Activated T-helper 17 cell treated with anti-CD3 and anti-CD28 coated beads, Interleukin-2, amount 50 U/mL, for 72 hours (primary cell): ENCODE data around the gene ARHGAP44. TPM values are rescaled to one million over a fixed set of nuclear protein-coding genes. Genes with fewer than 3 reads are reported as not detected.

Experiments
- ATAC-seq: fragments of 150-1000 bp; cut with Tn5 transposase; replicated peaks from 2 replicates; pipeline ENCODE4 v1.10.0; 2021; ENCODE audit warnings: mild to moderate bottlenecking, moderate library complexity
- H3K27ac Mint-ChIP-seq: one replicate; pipeline ENCODE4 v1.8.0; 2022; ENCODE audit warnings: mixed read lengths
- H3K27me3 Mint-ChIP-seq: one replicate; pipeline ENCODE4 v1.8.0; 2022; ENCODE audit warnings: mixed read lengths
- H3K36me3 Mint-ChIP-seq: one replicate; pipeline ENCODE4 v1.8.0; 2022; ENCODE audit warnings: low read depth, mild to moderate bottlenecking, mixed read lengths
- H3K4me1 Mint-ChIP-seq: one replicate; pipeline ENCODE4 v1.8.0; 2022; ENCODE audit warnings: mixed read lengths
- H3K4me3 Mint-ChIP-seq: one replicate; pipeline ENCODE4 v1.8.0; 2022; ENCODE audit warnings: mild to moderate bottlenecking, mixed read lengths
- H3K9me3 Mint-ChIP-seq: one replicate; pipeline ENCODE4 v1.8.0; 2022; ENCODE audit warnings: mixed read lengths
- total RNA-seq, 2 donors: library from RNA; stranded (reverse); gene quantifications; one replicate each; pipeline ENCODE4 v1.2.3, GENCODE V29; 2022

Gene ARHGAP44
- total RNA-seq, 2 donors from 2014 or later: 0.48 TPM; not detected in 1

GRCh38 chr17:12794919-12795532, 5.7 kb downstream of the ARHGAP44 start:
- no peaks in the 10 kb centered on the region for H3K36me3 Mint-ChIP-seq
- no peak overlapping the region for H3K27ac Mint-ChIP-seq
- H3K27me3 Mint-ChIP-seq: peaks cover 32% of the 10 kb centered on the region
- ATAC-seq: no peak
- H3K4me3 Mint-ChIP-seq: no peak overlapping the region
- peaks cover 11% of the 10 kb centered on the region for H3K9me3 Mint-ChIP-seq
- H3K4me1 Mint-ChIP-seq: no peaks in the 10 kb centered on the region

GRCh38 chr17:12800855-12801365, 11.6 kb downstream of the ARHGAP44 start:
- ATAC-seq: no peak
- H3K36me3 Mint-ChIP-seq: no peaks in the 10 kb centered on the region
- H3K27ac Mint-ChIP-seq: no peak overlapping the region

DNA sequence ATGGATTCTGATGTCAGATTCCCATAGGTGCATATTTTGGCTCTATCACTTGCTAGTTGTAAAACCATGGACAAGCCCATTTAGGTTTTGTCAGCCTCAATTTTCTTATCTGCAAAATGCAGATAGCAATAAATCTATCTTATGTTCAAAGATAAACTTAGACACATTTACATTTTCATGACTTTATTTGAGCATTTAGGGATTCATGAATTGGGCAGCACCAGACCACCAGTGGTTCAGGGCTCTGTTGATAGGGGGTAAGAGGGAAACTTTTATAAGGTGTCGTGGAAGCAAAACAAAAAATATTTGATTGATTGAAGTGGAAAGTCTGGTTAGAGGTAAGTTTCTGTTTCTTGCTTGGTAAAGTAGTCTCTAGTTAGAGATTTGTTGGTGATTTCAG, 17.3 kb downstream of the ARHGAP44 start:
- H3K27me3 Mint-ChIP-seq: peaks cover 9% of the 10 kb centered on the region
- H3K36me3 Mint-ChIP-seq: no peaks in the 10 kb centered on the region
- H3K27ac Mint-ChIP-seq: no peak overlapping the region
- no peak for ATAC-seq
- H3K4me1 Mint-ChIP-seq: no peaks in the 10 kb centered on the region
- peaks cover 15% of the 10 kb centered on the region for H3K9me3 Mint-ChIP-seq
- H3K4me3 Mint-ChIP-seq: no peak overlapping the region

More at GRCh38 chr17:12800855-12801365, 11.6 kb downstream of the ARHGAP44 start:
- no peaks in the 10 kb centered on the region for H3K4me1 Mint-ChIP-seq
- H3K27me3 Mint-ChIP-seq: peaks cover 12% of the 10 kb centered on the region
- H3K9me3 Mint-ChIP-seq: peaks cover 12% of the 10 kb centered on the region
- no peak overlapping the region for H3K4me3 Mint-ChIP-seq

GRCh38 chr17:12808723-12809122, 19.4 kb downstream of the ARHGAP44 start:
- Mint-ChIP-seq H3K27ac (no peak overlapping the region), H3K27me3 (peaks cover 3% of the 10 kb centered on the region), H3K9me3 (peaks cover 10% of the 10 kb centered on the region), H3K4me1 (no peaks in the 10 kb centered on the region), H3K36me3 (no peaks in the 10 kb centered on the region), H3K4me3 (no peak overlapping the region)
- ATAC-seq: no peak

- Mint-ChIP-seq H3K27me3 (no peaks in the 10 kb centered on the region), H3K36me3 (no peaks in the 10 kb centered on the region), H3K4me1 (no peaks in the 10 kb centered on the region), H3K9me3 (peaks cover 10% of the 10 kb centered on the region), H3K27ac (no peak overlapping the region), H3K4me3 (no peak overlapping the region)
- ATAC-seq: no peak
Observed at GRCh38 chr17:12812877-12813276, 23.6 kb downstream of the ARHGAP44 start.

- Mint-ChIP-seq H3K9me3 (peaks cover 10% of the 10 kb centered on the region), H3K27ac (no peak overlapping the region), H3K4me1 (no peaks in the 10 kb centered on the region), H3K27me3 (no peaks in the 10 kb centered on the region), H3K4me3 (no peak overlapping the region), H3K36me3 (no peaks in the 10 kb centered on the region)
- ATAC-seq: no peak
Observed at GRCh38 chr17:12813664-12814063, 24.4 kb downstream of the ARHGAP44 start.

- ATAC-seq: no peak
- H3K27ac Mint-ChIP-seq: no peak overlapping the region
- no peaks in the 10 kb centered on the region for H3K36me3 Mint-ChIP-seq
- no peak overlapping the region for H3K4me3 Mint-ChIP-seq
- H3K4me1 Mint-ChIP-seq: no peaks in the 10 kb centered on the region
- no peaks in the 10 kb centered on the region for H3K27me3 Mint-ChIP-seq
- H3K9me3 Mint-ChIP-seq: peaks cover 4% of the 10 kb centered on the region
Observed at GRCh38 chr17:12814718-12815117, 25.4 kb downstream of the ARHGAP44 start.

- H3K4me3 Mint-ChIP-seq: no peak overlapping the region
- H3K27me3 Mint-ChIP-seq: no peaks in the 10 kb centered on the region
- no peak overlapping the region for H3K27ac Mint-ChIP-seq
- ATAC-seq: no peak
- H3K9me3 Mint-ChIP-seq: peaks cover 4% of the 10 kb centered on the region
- H3K4me1 Mint-ChIP-seq: no peaks in the 10 kb centered on the region
- no peaks in the 10 kb centered on the region for H3K36me3 Mint-ChIP-seq
Observed at GRCh38 chr17:12815642-12816141, 26.4 kb downstream of the ARHGAP44 start.

DNA sequence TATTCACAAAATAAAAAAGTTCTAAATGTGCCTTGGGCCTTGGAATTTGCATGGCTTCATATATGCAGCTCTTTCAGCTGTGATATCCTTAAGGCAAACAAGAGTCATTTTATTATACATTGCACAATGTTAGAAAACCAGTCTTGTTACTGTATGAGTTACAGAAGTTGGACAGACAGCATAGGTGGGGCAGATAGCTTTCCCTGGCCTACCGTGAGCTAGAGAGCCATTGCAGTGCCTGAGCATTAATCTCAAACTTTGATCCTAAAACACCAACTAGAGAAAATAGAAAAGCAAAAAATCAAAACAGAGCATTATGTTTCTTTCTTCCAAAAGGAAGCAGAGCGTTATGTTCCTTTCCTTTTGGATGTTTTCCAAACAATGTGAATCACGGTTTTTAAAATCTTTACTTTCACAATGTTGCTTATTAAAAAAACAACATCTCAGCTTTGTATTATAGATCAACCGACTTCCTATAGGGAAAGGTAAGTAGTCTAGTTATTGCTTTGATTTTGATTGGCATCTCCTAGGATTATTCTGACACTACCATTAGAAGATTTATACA, 32.2 kb downstream of the ARHGAP44 start:
- H3K27ac Mint-ChIP-seq: no peak overlapping the region
- H3K4me3 Mint-ChIP-seq: no peak overlapping the region
- peaks cover under 1% of the 10 kb centered on the region for H3K9me3 Mint-ChIP-seq
- H3K4me1 Mint-ChIP-seq: no peaks in the 10 kb centered on the region
- no peaks in the 10 kb centered on the region for H3K36me3 Mint-ChIP-seq
- no peak for ATAC-seq
- no peaks in the 10 kb centered on the region for H3K27me3 Mint-ChIP-seq

DNA sequence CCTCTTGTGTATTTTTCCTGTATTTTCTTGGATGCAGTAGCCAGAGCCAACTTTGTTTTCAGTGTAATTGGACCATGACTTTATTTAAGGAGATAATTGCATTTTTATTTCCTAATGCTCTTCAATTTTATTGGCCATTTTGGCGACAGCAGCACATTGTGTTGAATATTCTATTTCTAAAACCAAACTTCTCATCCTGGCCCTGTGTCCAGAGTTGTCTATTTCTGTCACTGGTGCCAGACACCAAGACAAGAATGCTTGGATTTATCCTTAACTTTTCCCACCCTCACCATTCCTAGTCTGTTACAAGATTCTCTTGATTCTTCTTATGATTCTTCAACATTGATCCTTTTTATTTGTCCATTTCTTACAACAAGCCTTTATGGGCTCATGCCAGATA, 37.1 kb downstream of the ARHGAP44 start:
- Mint-ChIP-seq H3K27ac (no peak overlapping the region), H3K4me3 (no peak overlapping the region), H3K9me3 (peaks cover 19% of the 10 kb centered on the region), H3K27me3 (peaks cover 4% of the 10 kb centered on the region), H3K4me1 (no peaks in the 10 kb centered on the region), H3K36me3 (no peaks in the 10 kb centered on the region)
- ATAC-seq: no peak

DNA sequence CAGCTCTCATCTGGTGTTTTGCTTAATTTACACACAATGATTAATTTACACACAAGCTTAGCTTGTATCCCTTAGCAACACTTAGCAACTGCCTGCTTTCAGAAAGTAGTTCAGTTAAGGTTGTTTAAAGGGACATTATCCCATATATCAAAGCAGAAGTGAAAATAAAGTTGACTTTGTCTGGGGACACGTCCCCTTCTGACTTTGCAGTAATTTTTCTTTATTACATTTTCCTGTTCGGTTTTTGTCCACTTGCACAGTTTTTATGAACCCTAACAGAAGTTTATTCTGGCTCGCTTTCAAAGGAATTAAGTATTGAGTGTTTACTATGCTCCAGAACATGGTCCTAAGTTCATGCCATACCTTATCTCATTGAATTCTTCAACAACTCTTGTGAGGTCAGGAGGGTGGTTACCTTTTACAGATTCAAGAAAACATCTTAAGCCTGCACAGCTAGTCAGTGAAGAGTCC, 41.5 kb downstream of the ARHGAP44 start:
- no peaks in the 10 kb centered on the region for H3K36me3 Mint-ChIP-seq
- no peak for ATAC-seq
- H3K9me3 Mint-ChIP-seq: peaks cover 37% of the 10 kb centered on the region
- no peaks in the 10 kb centered on the region for H3K4me1 Mint-ChIP-seq
- H3K4me3 Mint-ChIP-seq: no peak overlapping the region
- peaks cover 4% of the 10 kb centered on the region for H3K27me3 Mint-ChIP-seq
- no peak overlapping the region for H3K27ac Mint-ChIP-seq

DNA sequence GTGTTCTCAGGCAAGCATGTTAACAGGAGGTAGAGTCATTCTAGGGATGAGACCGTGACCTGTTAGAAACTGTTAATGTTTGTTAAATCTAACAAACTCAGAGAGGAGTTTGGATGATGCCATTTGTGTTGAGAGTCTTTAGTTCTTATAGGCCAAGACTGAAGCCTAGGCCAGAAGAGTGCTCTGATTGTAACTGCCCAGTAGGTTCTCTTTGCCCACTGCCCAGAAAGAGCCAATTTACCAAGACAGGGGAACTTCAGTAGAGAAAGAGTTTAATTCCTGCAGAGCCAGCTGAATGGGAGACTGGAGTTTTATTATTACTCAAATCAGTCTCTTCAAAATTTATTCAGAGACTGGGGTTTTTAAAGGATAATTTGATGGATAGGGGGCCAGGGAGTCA, 42.5 kb downstream of the ARHGAP44 start:
- H3K36me3 Mint-ChIP-seq: no peaks in the 10 kb centered on the region
- ATAC-seq: no peak
- H3K4me3 Mint-ChIP-seq: no peak overlapping the region
- peaks cover 32% of the 10 kb centered on the region for H3K9me3 Mint-ChIP-seq
- H3K27ac Mint-ChIP-seq: no peak overlapping the region
- no peaks in the 10 kb centered on the region for H3K4me1 Mint-ChIP-seq
- H3K27me3 Mint-ChIP-seq: peaks cover 4% of the 10 kb centered on the region

GRCh38 chr17:12839042-12839441, 49.7 kb downstream of the ARHGAP44 start:
- no peak for ATAC-seq
- H3K27ac Mint-ChIP-seq: no peak overlapping the region
- H3K36me3 Mint-ChIP-seq: no peaks in the 10 kb centered on the region
- no peaks in the 10 kb centered on the region for H3K4me1 Mint-ChIP-seq
- H3K9me3 Mint-ChIP-seq: no peaks in the 10 kb centered on the region
- H3K27me3 Mint-ChIP-seq: peaks cover 4% of the 10 kb centered on the region
- H3K4me3 Mint-ChIP-seq: no peak overlapping the region

DNA sequence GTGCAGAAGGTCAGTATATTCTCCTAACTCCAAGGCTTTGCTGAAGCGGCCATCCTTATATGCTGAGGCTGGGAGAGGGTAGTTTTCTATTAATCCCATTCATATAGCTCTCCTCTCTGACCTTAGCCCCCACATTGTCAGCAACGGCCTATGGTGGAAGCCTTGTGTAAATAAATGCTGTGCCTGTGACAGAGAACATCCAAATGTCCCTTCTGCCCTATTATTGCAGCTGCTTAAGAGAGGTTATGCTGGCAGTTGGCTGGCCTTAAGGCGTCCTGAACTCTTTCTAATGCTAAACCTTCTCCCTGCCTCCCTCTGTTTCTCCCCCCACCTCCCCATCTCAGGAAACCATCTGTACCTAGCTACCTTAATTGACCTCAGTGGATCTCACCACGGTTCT, 53.6 kb downstream of the ARHGAP44 start:
- Mint-ChIP-seq H3K27me3 (peaks cover 4% of the 10 kb centered on the region), H3K4me1 (no peaks in the 10 kb centered on the region), H3K4me3 (no peak overlapping the region), H3K9me3 (peaks cover 4% of the 10 kb centered on the region), H3K36me3 (no peaks in the 10 kb centered on the region), H3K27ac (no peak overlapping the region)
- ATAC-seq: no peak

GRCh38 chr17:12850996-12851395, 61.7 kb downstream of the ARHGAP44 start:
- no peaks in the 10 kb centered on the region for H3K9me3 Mint-ChIP-seq

More at GRCh38 chr17:12850996-12851395, 61.7 kb downstream of the ARHGAP44 start:
- no peak for ATAC-seq
- Mint-ChIP-seq H3K4me3 (no peak overlapping the region), H3K36me3 (no peaks in the 10 kb centered on the region), H3K27ac (no peak overlapping the region), H3K4me1 (no peaks in the 10 kb centered on the region), H3K27me3 (peaks cover 3% of the 10 kb centered on the region)
